CD4-positive, alpha-beta T cell (primary cell): ENCODE measurements around the gene PNPLA1. TPM values are rescaled to one million over a fixed set of nuclear protein-coding genes. Genes with fewer than 3 reads are reported as not detected.

Experiments used
- ATAC-seq: fragments of 200-7000 bp; cut with Tn5 transposase; one replicate; pipeline ENCODE4 v1.10.0; 2022; ENCODE audit warnings: mild to moderate bottlenecking; ENCODE audit not compliant: poor library complexity
- CTCF ChIA-PET: fragments of 350-600 bp; sonication (Branson Sonifier 250); formaldehyde crosslinking; loops from one replicate; lab custom pipeline; 2021; ENCODE audit warnings: antibody characterized with exemption, inconsistent platforms; lab: Charles Lee
- POLR2A ChIA-PET: fragments of 350-600 bp; sonication (Branson Sonifier 250); formaldehyde crosslinking; loops from one replicate; lab custom pipeline; 2021; ENCODE audit warnings: antibody characterized with exemption, inconsistent platforms; lab: Charles Lee
- DNase-seq, 14 experiments: peaks; one replicate each; pipeline ENCODE4 v3.0.0-alpha.2; 2013 to 2020; ENCODE audit warnings: mixed read lengths in 2 of 14
- H3K27ac ChIP-seq, 2 donors: one replicate each; pipeline versions ENCODE4 v1.5.1 to v1.7.0; 2013; ENCODE audit warnings: low read length in 2 of 2, low read depth in 1 of 2, mild to moderate bottlenecking in 1 of 2
- H3K27me3 ChIP-seq, 2 experiments: 1 replicate in 1 of 2; 2 replicates in 1 of 2; pipeline versions ENCODE4 v1.6.1 to v1.7.0; 2013; ENCODE audit warnings: low read length in 2 of 2, control low read depth in 1 of 2, mild to moderate bottlenecking in 1 of 2, moderate library complexity in 1 of 2; ENCODE audit not compliant: insufficient read depth in 2 of 2, control insufficient read depth in 1 of 2
- H3K36me3 ChIP-seq: one replicate; pipeline ENCODE4 v1.6.1; 2013; ENCODE audit warnings: low read length, control low read depth; ENCODE audit not compliant: insufficient read depth
- H3K4me1 ChIP-seq: one replicate; pipeline ENCODE4 v1.6.1; 2013; ENCODE audit warnings: low read length, control low read depth; ENCODE audit not compliant: insufficient read depth
- H3K4me3 ChIP-seq: one replicate; pipeline ENCODE4 v1.5.1; 2013; ENCODE audit warnings: mild to moderate bottlenecking, low read length, moderate library complexity
- H3K9me3 ChIP-seq, 2 experiments: 1 replicate in 1 of 2; 2 replicates in 1 of 2; pipeline versions ENCODE4 v1.6.1 to v1.7.0; 2013; ENCODE audit warnings: low read length in 2 of 2, mild to moderate bottlenecking in 2 of 2, control low read depth in 1 of 2, moderate library complexity in 1 of 2; ENCODE audit not compliant: control insufficient read depth in 1 of 2, insufficient read depth in 1 of 2
- H3K27ac Mint-ChIP-seq: one replicate; pipeline ENCODE4 v1.8.0; 2020; ENCODE audit warnings: mixed read lengths
- H3K27me3 Mint-ChIP-seq: one replicate; pipeline ENCODE4 v1.8.0; 2021; ENCODE audit warnings: mixed read lengths
- H3K36me3 Mint-ChIP-seq: one replicate; pipeline ENCODE4 v1.8.0; 2021; ENCODE audit warnings: low read depth, mixed read lengths
- H3K4me1 Mint-ChIP-seq: one replicate; pipeline ENCODE4 v1.8.0; 2021; ENCODE audit warnings: low read depth, mixed read lengths
- H3K4me3 Mint-ChIP-seq: one replicate; pipeline ENCODE4 v1.8.0; 2020; ENCODE audit warnings: mild to moderate bottlenecking, mixed read lengths
- H3K9me3 Mint-ChIP-seq: one replicate; pipeline ENCODE4 v1.8.0; 2020; ENCODE audit warnings: mixed read lengths
- CTCF ChIP-seq: fragments of 200-600 bp; IDR thresholded peaks from one replicate; pipeline ENCODE4 v1.8.0; 2022; ENCODE audit warnings: antibody characterized with exemption, mild to moderate bottlenecking
- intact Hi-C, 2 experiments: fragments of 100-400 bp; cut with DNase I in 1 of 2; cut with micrococcal nuclease in 1 of 2; formaldehyde crosslinking; loops; one replicate each; pipeline versions ENCODE4 v1.15.1 to v1.9.0; 2023 to 2025; cut with DNase I, micrococcal nuclease
- total RNA-seq, 174 experiments: library from RNA in 2 of 174; stranded (reverse) in 2 of 174; gene quantifications; one replicate each; pipeline ENCODE4 v1.2.3 and lab custom pipeline; 2021 to 2026

PNPLA1 gene
- total RNA-seq, 2 experiments from 2014 or later: 0.17 TPM; not detected in 1

- POLR2A ChIA-PET: no interaction called here
- TF ChIP-seq CTCF: no peak
- H3K9me3 ChIP-seq: peaks cover 0 to 8% of the 10 kb centered on the region in 2 experiments
- H3K36me3 Mint-ChIP-seq: no peaks in the 10 kb centered on the region
- H3K4me3 ChIP-seq: no peak overlapping the region
- CTCF ChIA-PET: no interaction called here
- H3K4me3 Mint-ChIP-seq: no peak overlapping the region
- no peak for ATAC-seq
- H3K27ac Mint-ChIP-seq: no peak overlapping the region
- DNase-seq: no peak
- peaks cover 23% of the 10 kb centered on the region for H3K27me3 Mint-ChIP-seq
- H3K36me3 ChIP-seq: no peaks in the 10 kb centered on the region
- no peak overlapping the region for H3K27ac ChIP-seq
- peaks cover 0 to 5% of the 10 kb centered on the region in 2 experiments for H3K27me3 ChIP-seq
- H3K9me3 Mint-ChIP-seq: no peaks in the 10 kb centered on the region
- no peaks in the 10 kb centered on the region for H3K4me1 Mint-ChIP-seq
- intact Hi-C loops: no loop called here
- H3K4me1 ChIP-seq: no peaks in the 10 kb centered on the region
Measured at GRCh38 chr6:36266913-36267644, 2.8 kb upstream of the PNPLA1 start.

DNA sequence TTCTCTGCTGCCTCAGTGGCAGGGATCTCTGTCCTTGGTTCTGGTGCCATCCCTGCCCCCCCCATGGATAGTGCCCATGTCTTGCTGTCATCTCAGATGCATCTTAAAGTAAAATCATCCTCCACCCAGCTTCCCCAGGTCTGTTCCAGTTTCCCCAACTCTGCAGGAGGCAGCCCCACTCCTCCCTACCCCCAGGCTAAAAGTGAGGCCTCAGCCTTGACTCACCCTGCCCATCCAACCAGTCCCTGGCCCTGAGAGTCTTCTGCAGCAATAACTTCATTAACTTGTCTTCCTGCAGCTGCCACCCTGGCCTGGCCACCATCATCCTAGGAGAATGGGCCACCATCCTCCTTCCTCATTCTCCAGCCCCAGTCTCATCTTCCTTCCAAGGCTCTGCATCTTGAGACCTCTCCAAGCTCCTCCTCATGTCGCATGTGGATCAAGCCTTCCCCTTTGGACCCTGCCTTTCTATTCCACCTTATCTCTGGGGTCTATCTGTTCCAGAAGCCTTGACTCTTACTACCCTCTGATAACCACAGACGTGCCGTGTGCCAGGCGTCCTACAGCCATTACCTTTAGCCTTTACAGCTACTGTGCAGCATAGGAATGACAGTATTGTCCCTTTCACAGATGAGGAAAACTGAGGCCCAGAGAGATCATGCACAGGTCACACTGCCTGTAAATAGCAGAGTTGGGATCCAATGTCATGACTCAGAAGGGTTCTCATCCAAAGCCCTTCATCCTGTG is 2.0 kb upstream of the PNPLA1 start:
- no peak overlapping the region for H3K27ac ChIP-seq
- H3K4me1 ChIP-seq: no peaks in the 10 kb centered on the region
- ChIA-PET CTCF (no interaction called here), POLR2A (no interaction called here)
- Mint-ChIP-seq H3K27ac (no peak overlapping the region), H3K27me3 (peaks cover 23% of the 10 kb centered on the region), H3K36me3 (no peaks in the 10 kb centered on the region), H3K9me3 (no peaks in the 10 kb centered on the region), H3K4me1 (no peaks in the 10 kb centered on the region), H3K4me3 (no peak overlapping the region)
- intact Hi-C loops: no loop called here
- H3K27me3 ChIP-seq: peaks cover 0 to 5% of the 10 kb centered on the region in 2 experiments
- peaks cover 0 to 8% of the 10 kb centered on the region in 2 experiments for H3K9me3 ChIP-seq
- no peaks in the 10 kb centered on the region for H3K36me3 ChIP-seq
- no peak for TF ChIP-seq CTCF
- DNase-seq: no peak
- no peak for ATAC-seq
- no peak overlapping the region for H3K4me3 ChIP-seq

GRCh38 chr6:36268478-36269275 is 1.2 kb upstream of the PNPLA1 start:
- Mint-ChIP-seq H3K27ac (no peak overlapping the region), H3K36me3 (no peaks in the 10 kb centered on the region), H3K4me1 (no peaks in the 10 kb centered on the region), H3K9me3 (no peaks in the 10 kb centered on the region), H3K4me3 (no peak overlapping the region), H3K27me3 (peaks cover 23% of the 10 kb centered on the region)
- no peak for TF ChIP-seq CTCF
- Histone ChIP-seq H3K27me3 (peaks cover 0 to 5% of the 10 kb centered on the region in 2 experiments), H3K27ac (no peak overlapping the region), H3K4me3 (no peak overlapping the region), H3K36me3 (no peaks in the 10 kb centered on the region), H3K9me3 (peaks cover 0 to 8% of the 10 kb centered on the region in 2 experiments), H3K4me1 (no peaks in the 10 kb centered on the region)
- CTCF ChIA-PET: interaction anchor here (0.7 kb wide), 1 partner anchor 34 kb away, joined by 3 read pairs; no protein-coding TSS in a partner anchor
- ATAC-seq (no peak), DNase-seq (no peak)
- POLR2A ChIA-PET: no interaction called here
- intact Hi-C loops: no loop called here
